Measurements from ENCODE around the gene TAC1.
"Not testable (repeated sequence)": the region's sequence is repeated elsewhere in the genome, so short reads cannot be mapped to it uniquely, and the experiment has no call there.

Gene TAC1

GRCh38 chr7:97748482-97748881 lies 16.6 kb downstream of the TAC1 start:
- Histone ChIP-seq H3K4me1 (ENCODE audit: control insufficient read depth, insufficient read depth, low read length, unreplicated experiment) (no peaks in the 10 kb centered on the region), H3K36me3 (ENCODE audit: insufficient read depth, low read length) (no peaks in the 10 kb centered on the region), H3K27me3 (ENCODE audit: insufficient read depth, low read length) (no peaks in the 10 kb centered on the region), H3K79me2 (ENCODE audit: control insufficient read depth, insufficient read depth, low read length, unreplicated experiment) (no peaks in the 10 kb centered on the region), H3K27ac (ENCODE audit: low read depth, low read length) (no peak overlapping the region), H2AFZ (ENCODE audit: low read length, unreplicated experiment) (no peak overlapping the region), H3K4me3 (ENCODE audit: low read depth, low read length) (no peak overlapping the region)

DNA sequence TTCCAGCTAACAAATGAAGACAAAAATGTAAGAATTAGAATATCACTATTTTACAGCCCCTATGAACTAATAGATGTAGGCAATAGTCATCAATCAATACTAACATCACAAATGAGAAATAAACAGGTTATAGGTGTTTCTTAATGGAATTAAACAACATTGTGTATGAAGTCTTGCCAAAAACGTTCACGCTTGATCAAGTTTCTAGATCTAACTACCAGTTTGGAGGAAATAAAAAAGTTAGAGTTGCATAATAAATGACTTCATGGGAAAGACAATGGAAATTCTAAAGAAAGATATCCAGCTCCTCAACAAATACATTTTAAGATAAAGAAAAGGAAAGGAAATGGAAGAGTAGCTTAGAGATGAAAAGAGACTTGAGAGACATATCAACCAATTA lies 19.7 kb downstream of the TAC1 start:
- H3K27me3 ChIP-seq (ENCODE audit: insufficient read depth, low read length): no peaks in the 10 kb centered on the region
- no peak overlapping the region for H3K27ac ChIP-seq (ENCODE audit: low read depth, low read length)
- no peak overlapping the region for H3K4me3 ChIP-seq (ENCODE audit: low read depth, low read length)
- no peaks in the 10 kb centered on the region for H3K36me3 ChIP-seq (ENCODE audit: insufficient read depth, low read length)
- H3K79me2 ChIP-seq (ENCODE audit: control insufficient read depth, insufficient read depth, low read length, unreplicated experiment): no peaks in the 10 kb centered on the region
- H3K4me1 ChIP-seq (ENCODE audit: control insufficient read depth, insufficient read depth, low read length, unreplicated experiment): no peaks in the 10 kb centered on the region
- no peak overlapping the region for H2AFZ ChIP-seq (ENCODE audit: low read length, unreplicated experiment)

- Histone ChIP-seq H3K4me1 (ENCODE audit: control insufficient read depth, insufficient read depth, low read length, unreplicated experiment) (no peaks in the 10 kb centered on the region), H2AFZ (ENCODE audit: low read length, unreplicated experiment) (no peak overlapping the region), H3K27me3 (ENCODE audit: insufficient read depth, low read length) (no peaks in the 10 kb centered on the region), H3K36me3 (ENCODE audit: insufficient read depth, low read length) (no peaks in the 10 kb centered on the region), H3K4me3 (ENCODE audit: low read depth, low read length) (no peak overlapping the region), H3K27ac (ENCODE audit: low read depth, low read length) (no peak overlapping the region), H3K79me2 (ENCODE audit: control insufficient read depth, insufficient read depth, low read length, unreplicated experiment) (no peaks in the 10 kb centered on the region)
These were observed 20.3 kb downstream of the TAC1 start for GRCh38 chr7:97752215-97752614.

GRCh38 chr7:97757824-97758223 lies 25.9 kb downstream of the TAC1 start:
- H3K36me3 ChIP-seq (ENCODE audit: insufficient read depth, low read length): no peaks in the 10 kb centered on the region
- no peak overlapping the region for H3K4me3 ChIP-seq (ENCODE audit: low read depth, low read length)
- no peaks in the 10 kb centered on the region for H3K79me2 ChIP-seq (ENCODE audit: control insufficient read depth, insufficient read depth, low read length, unreplicated experiment)
- no peaks in the 10 kb centered on the region for H3K4me1 ChIP-seq (ENCODE audit: control insufficient read depth, insufficient read depth, low read length, unreplicated experiment)
- H3K27ac ChIP-seq (ENCODE audit: low read depth, low read length): no peak overlapping the region
- H2AFZ ChIP-seq (ENCODE audit: low read length, unreplicated experiment): no peak overlapping the region
- no peaks in the 10 kb centered on the region for H3K27me3 ChIP-seq (ENCODE audit: insufficient read depth, low read length)

GRCh38 chr7:97770850-97771249 lies 39.0 kb downstream of the TAC1 start:
- Histone ChIP-seq H3K79me2 (ENCODE audit: control insufficient read depth, insufficient read depth, low read length, unreplicated experiment) (no peaks in the 10 kb centered on the region), H3K4me3 (ENCODE audit: low read depth, low read length) (no peak overlapping the region), H3K4me1 (ENCODE audit: control insufficient read depth, insufficient read depth, low read length, unreplicated experiment) (no peaks in the 10 kb centered on the region), H3K27me3 (ENCODE audit: insufficient read depth, low read length) (no peaks in the 10 kb centered on the region), H3K36me3 (ENCODE audit: insufficient read depth, low read length) (no peaks in the 10 kb centered on the region), H2AFZ (ENCODE audit: low read length, unreplicated experiment) (no peak overlapping the region), H3K27ac (ENCODE audit: low read depth, low read length) (no peak overlapping the region)

GRCh38 chr7:97771576-97771975 lies 39.7 kb downstream of the TAC1 start:
- Histone ChIP-seq H3K27ac (ENCODE audit: low read depth, low read length) (no peak overlapping the region), H3K27me3 (ENCODE audit: insufficient read depth, low read length) (no peaks in the 10 kb centered on the region), H3K79me2 (ENCODE audit: control insufficient read depth, insufficient read depth, low read length, unreplicated experiment) (no peaks in the 10 kb centered on the region), H3K4me3 (ENCODE audit: low read depth, low read length) (no peak overlapping the region), H3K4me1 (ENCODE audit: control insufficient read depth, insufficient read depth, low read length, unreplicated experiment) (no peaks in the 10 kb centered on the region), H3K36me3 (ENCODE audit: insufficient read depth, low read length) (no peaks in the 10 kb centered on the region), H2AFZ (ENCODE audit: low read length, unreplicated experiment) (no peak overlapping the region)

DNA sequence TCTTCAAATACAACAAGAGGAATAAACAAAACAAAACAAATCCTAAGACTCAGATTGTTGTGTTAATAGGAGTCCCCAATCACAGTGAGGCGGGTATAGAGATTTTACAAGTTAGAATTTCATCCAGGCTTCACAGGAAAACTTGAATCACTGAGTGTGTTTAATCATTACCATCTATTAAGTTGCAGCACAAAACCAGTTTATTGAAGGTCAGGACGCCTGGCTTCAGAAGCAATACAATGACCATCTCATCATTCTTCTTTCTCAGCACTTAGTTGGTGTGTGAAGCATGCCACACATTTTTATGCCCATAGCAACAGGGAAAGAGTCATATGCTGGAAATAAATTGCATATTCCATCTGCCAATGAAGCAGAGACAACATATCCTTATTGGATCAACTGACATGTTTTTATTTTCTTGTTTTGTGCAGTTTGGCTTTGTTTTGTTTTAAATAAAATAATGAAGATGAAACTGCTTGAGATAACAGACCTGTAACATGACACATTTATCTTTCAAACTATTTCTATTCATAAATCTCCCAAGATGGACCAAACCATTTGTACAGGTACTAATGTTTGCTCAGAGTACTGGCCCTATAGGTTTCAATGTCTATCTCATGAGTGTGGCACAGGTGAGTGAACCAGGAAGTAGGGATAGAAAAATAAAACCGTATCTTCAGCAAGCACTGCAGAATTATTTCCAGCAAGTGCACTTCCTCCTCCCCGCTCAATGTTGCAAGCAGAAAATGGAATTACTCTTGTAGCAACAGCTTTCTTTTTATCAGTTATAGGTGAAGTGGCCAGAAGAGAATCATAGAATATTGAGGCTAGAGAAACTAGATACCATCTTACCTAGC lies 40.4 kb downstream of the TAC1 start:
- Histone ChIP-seq H3K4me1 (ENCODE audit: control insufficient read depth, insufficient read depth, low read length, unreplicated experiment) (no peaks in the 10 kb centered on the region), H3K79me2 (ENCODE audit: control insufficient read depth, insufficient read depth, low read length, unreplicated experiment) (no peaks in the 10 kb centered on the region), H3K27me3 (ENCODE audit: insufficient read depth, low read length) (no peaks in the 10 kb centered on the region), H3K4me3 (ENCODE audit: low read depth, low read length) (no peak overlapping the region), H3K36me3 (ENCODE audit: insufficient read depth, low read length) (no peaks in the 10 kb centered on the region), H3K27ac (ENCODE audit: low read depth, low read length) (no peak overlapping the region), H2AFZ (ENCODE audit: low read length, unreplicated experiment) (no peak overlapping the region)

DNA sequence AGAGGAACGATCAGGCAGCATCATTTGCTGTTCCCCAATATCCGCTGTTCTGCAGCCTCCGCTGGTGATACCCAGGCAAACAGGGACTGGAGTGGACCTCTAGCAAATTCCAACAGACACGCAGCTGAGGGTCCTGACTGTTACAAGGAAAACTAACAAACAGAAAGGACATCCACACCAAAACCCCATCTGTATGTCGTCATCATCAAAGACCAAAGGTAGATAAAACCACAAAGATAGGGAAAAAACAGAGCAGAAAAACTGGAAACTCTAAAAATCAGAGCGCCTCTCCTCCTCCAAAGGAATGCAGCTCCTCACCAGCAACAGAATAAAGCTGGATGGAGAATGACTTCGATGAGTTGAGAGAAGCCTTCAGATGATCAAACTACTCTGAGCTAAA lies 54.5 kb downstream of the TAC1 start:
- not testable (repeated sequence) for H3K4me1 ChIP-seq (ENCODE audit: control insufficient read depth, insufficient read depth, low read length, unreplicated experiment); H3K79me2 ChIP-seq (ENCODE audit: control insufficient read depth, insufficient read depth, low read length, unreplicated experiment); H3K4me3 ChIP-seq (ENCODE audit: low read depth, low read length); H3K36me3 ChIP-seq (ENCODE audit: insufficient read depth, low read length); H3K27me3 ChIP-seq (ENCODE audit: insufficient read depth, low read length); H2AFZ ChIP-seq (ENCODE audit: low read length, unreplicated experiment); H3K27ac ChIP-seq (ENCODE audit: low read depth, low read length)
